Liver (tissue), 9 donors: ENCODE results near the gene LDHA. TPM values are rescaled to one million over a fixed set of nuclear protein-coding genes. Genes with fewer than 3 reads are reported as not detected.

ENCODE experiments used
- DNase-seq: peaks from one replicate; pipeline ENCODE4 v3.0.0-alpha.2; 2017; ENCODE audit warnings: low spot score
- H3K27ac ChIP-seq, 2 donors: one replicate each; pipeline ENCODE4 v1.7.0; 2013; ENCODE audit warnings: inconsistent platforms in 2 of 2, low read length in 2 of 2, control low read depth in 1 of 2, low read depth in 1 of 2, mild to moderate bottlenecking in 1 of 2
- H3K27me3 ChIP-seq, 4 donors: one replicate each; pipeline versions ENCODE4 v1.6.1 to v1.7.0; 2013; ENCODE audit warnings: low read length in 3 of 4, inconsistent platforms in 1 of 4, mild to moderate bottlenecking in 1 of 4, moderate library complexity in 1 of 4; ENCODE audit not compliant: control insufficient read depth in 4 of 4, insufficient read depth in 4 of 4
- H3K36me3 ChIP-seq, 4 donors: one replicate each; pipeline versions ENCODE4 v1.6.1 to v1.7.0; 2013; ENCODE audit warnings: low read length in 3 of 4, mild to moderate bottlenecking in 3 of 4, low read depth in 1 of 4, moderate library complexity in 1 of 4; ENCODE audit not compliant: control insufficient read depth in 4 of 4, insufficient read depth in 3 of 4
- H3K4me1 ChIP-seq, 4 donors: one replicate each; pipeline versions ENCODE4 v1.6.1 to v1.7.0; 2013; ENCODE audit warnings: low read length in 3 of 4, mild to moderate bottlenecking in 3 of 4, moderate library complexity in 1 of 4; ENCODE audit not compliant: control insufficient read depth in 4 of 4, insufficient read depth in 4 of 4
- H3K4me3 ChIP-seq, 3 donors: one replicate each; pipeline versions ENCODE4 v1.6.1 to v1.7.0; 2013; ENCODE audit warnings: low read length in 3 of 3, control low read depth in 1 of 3, low read depth in 1 of 3, mild to moderate bottlenecking in 1 of 3
- H3K9ac ChIP-seq, 2 donors: one replicate each; pipeline ENCODE4 v1.7.0; 2013; ENCODE audit warnings: low read length in 2 of 2, mild to moderate bottlenecking in 2 of 2, moderate library complexity in 2 of 2, control low read depth in 1 of 2, low read depth in 1 of 2
- H3K9me3 ChIP-seq, 4 donors: one replicate each; pipeline versions ENCODE4 v1.6.1 to v1.7.0; 2013; ENCODE audit warnings: low read length in 3 of 4; ENCODE audit not compliant: control insufficient read depth in 4 of 4
- ATF3 ChIP-seq: IDR thresholded peaks from 2 replicates; pipeline ENCODE4 v1.6.1; 2016; ENCODE audit warnings: antibody characterized with exemption
- CTCF ChIP-seq: fragments of 150-350 bp; IDR thresholded peaks from 2 replicates; pipeline ENCODE4 v1.5.1; 2017; ENCODE audit warnings: improper control_type of control experiment, low read depth, low read length; ENCODE audit not compliant: missing input control
- EGR1 ChIP-seq, 2 donors: IDR thresholded peaks; 2 replicates each; pipeline ENCODE4 v1.6.1; 2016 to 2018; ENCODE audit warnings: antibody characterized with exemption in 2 of 2, low read depth in 2 of 2
- FOXA1 ChIP-seq: IDR thresholded peaks from 2 replicates; pipeline ENCODE4 v1.6.1; 2016; ENCODE audit warnings: antibody characterized with exemption
- FOXA2 ChIP-seq: IDR thresholded peaks from 2 replicates; pipeline ENCODE4 v1.6.1; 2016; ENCODE audit warnings: antibody characterized with exemption
- GABPA ChIP-seq, 2 donors: IDR thresholded peaks in 1 of 2; conservative IDR thresholded peaks in 1 of 2; 2 replicates each; pipeline ENCODE4 v1.6.1; 2016; ENCODE audit warnings: antibody characterized with exemption in 2 of 2, mild to moderate bottlenecking in 1 of 2, moderate library complexity in 1 of 2
- HNF4A ChIP-seq, 2 donors: conservative IDR thresholded peaks; 2 replicates each; pipeline ENCODE4 v1.6.1; 2016; ENCODE audit warnings: antibody characterized with exemption in 2 of 2, mild to moderate bottlenecking in 2 of 2
- HNF4G ChIP-seq: IDR thresholded peaks from 2 replicates; pipeline ENCODE4 v1.6.1; 2016; ENCODE audit warnings: antibody characterized with exemption
- JUND ChIP-seq, 2 donors: IDR thresholded peaks; 2 replicates each; pipeline ENCODE4 v1.6.1; 2016; ENCODE audit warnings: antibody characterized with exemption in 2 of 2
- NR2F2 ChIP-seq: IDR thresholded peaks from 2 replicates; pipeline ENCODE4 v1.6.1; 2016; ENCODE audit warnings: antibody characterized with exemption
- RAD21 ChIP-seq, 2 donors: IDR thresholded peaks; 2 replicates each; pipeline ENCODE4 v1.6.1; 2016; ENCODE audit warnings: antibody characterized with exemption in 2 of 2, mild to moderate bottlenecking in 2 of 2
- REST ChIP-seq: IDR thresholded peaks from 2 replicates; pipeline ENCODE4 v1.6.1; 2016; ENCODE audit warnings: antibody characterized with exemption, mild to moderate bottlenecking
- RXRA ChIP-seq, 2 donors: IDR thresholded peaks; 2 replicates each; pipeline ENCODE4 v1.6.1; 2017 to 2018; ENCODE audit warnings: antibody characterized with exemption in 2 of 2, mild to moderate bottlenecking in 1 of 2
- SP1 ChIP-seq: IDR thresholded peaks from 2 replicates; pipeline ENCODE4 v1.6.1; 2018; ENCODE audit warnings: antibody characterized with exemption, mild to moderate bottlenecking
- TAF1 ChIP-seq: conservative IDR thresholded peaks from 2 replicates; pipeline ENCODE4 v1.6.1; 2016; ENCODE audit warnings: antibody characterized with exemption, mild to moderate bottlenecking
- YY1 ChIP-seq: IDR thresholded peaks from 2 replicates; pipeline ENCODE4 v1.6.1; 2016; ENCODE audit warnings: antibody characterized with exemption, mild to moderate bottlenecking
- ZBTB33 ChIP-seq: IDR thresholded peaks from 2 replicates; pipeline ENCODE4 v1.6.1; 2016; ENCODE audit warnings: antibody characterized with exemption
- WGBS: extraction: QIAGEN DNeasy Blood & Tissue Kit; methylation state at CpG from one replicate; pipeline ENCODE4 v1.1.7; 2013; 5-methylcytosine and 5-hydroxymethylcytosine counted together
- polyA plus RNA-seq, 2 donors: library from polyadenylated mRNA; stranded (reverse) in 1 of 2; unstranded in 1 of 2; fragments of 200-250 nt in 1 of 2; fragments of >200 nt in 1 of 2; fragmentation: Nextera tagmentation in 1 of 2; extraction: Ambion mirVana in 1 of 2; gene quantifications; one replicate each; pipeline versions ENCODE4 v1.2.1 to v1.2.3, GENCODE V29; 2013 to 2015
- total RNA-seq, 2 donors: library from RNA; depleted of rRNA; stranded (reverse); fragments of >200 nt; gene quantifications; one replicate each; pipeline ENCODE4 v1.2.3, GENCODE V29; 2014
- TF ChIP-seq, protein P1 (sequence below): IDR thresholded peaks from 2 replicates; pipeline ENCODE4 v1.6.1; 2016; ENCODE audit warnings: antibody characterized with exemption
- donor health status: healthy.
- donor health status: healthy.
- donor health status: healthy.
- donor health status: healthy.
- donor health status: healthy.

LDHA gene
- total RNA-seq (100 to 1,000 TPM; 215 to 799 TPM), polyA plus RNA-seq (100 to 1,000 TPM; 491 to 911 TPM)

- Histone ChIP-seq H3K4me1 (peaks cover 0 to 13% (median 5%) of the 10 kb centered on the region in 4 donors), H3K27me3 (no peaks in the 10 kb centered on the region), H3K36me3 (peaks cover 4 to 27% (median 24%) of the 10 kb centered on the region in 4 donors), H3K9me3 (no peaks in the 10 kb centered on the region), H3K27ac (peak within 1 kb of the TSS; percentile 100), H3K4me3 (peak within 1 kb of the TSS; percentile 66 to 95 (median 86)), H3K9ac (peak within 1 kb of the TSS; percentile 91 to 97)
- TF ChIP-seq YY1, result no peak
- no peak for TF ChIP-seq HNF4G
- no peak for TF ChIP-seq FOXA2
- peak; percentile 4 to 52 for TF ChIP-seq RXRA (IDR thresholded peaks at IDR 0.05)
- peak; percentile 96 for TF ChIP-seq TAF1
- TF ChIP-seq JUND (IDR thresholded peaks at IDR 0.05), result peak; percentile 81 to 87
- TF ChIP-seq RAD21 (IDR thresholded peaks at IDR 0.05), result peak; percentile 24 to 26
- peak; percentile 92 for TF ChIP-seq REST
- TF ChIP-seq, protein P1, sequence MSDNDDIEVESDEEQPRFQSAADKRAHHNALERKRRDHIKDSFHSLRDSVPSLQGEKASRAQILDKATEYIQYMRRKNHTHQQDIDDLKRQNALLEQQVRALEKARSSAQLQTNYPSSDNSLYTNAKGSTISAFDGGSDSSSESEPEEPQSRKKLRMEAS, result peak; percentile 97
- peak; percentile 49 to 69 for TF ChIP-seq EGR1 (IDR thresholded peaks at IDR 0.05; ENCODE audit: low read depth in 2 of 2)
- peak; percentile 73 for TF ChIP-seq SP1
- TF ChIP-seq HNF4A (conservative IDR thresholded peaks at IDR 0.05), result peak; percentile 1 to 5
- peak in 1 of 2 donors; percentile 57 for TF ChIP-seq GABPA (IDR thresholded peaks at IDR 0.05 in 1 of 2, conservative IDR thresholded peaks at IDR 0.05 in 1 of 2)
- TF ChIP-seq CTCF, result no peak
- TF ChIP-seq ATF3, result peak; percentile 30
- peak; percentile 90 for DNase-seq
- WGBS, result under 1% methylated on average over 60 of the region's 60 CpGs
These were observed at the start of gene LDHA for GRCh38 chr11:18394275-18394927. Gene LDHA, plus strand, starts transcription at chr11:18394563. Its CDS starts 2,280 bp downstream, at chr11:18396843.

- H3K4me1 ChIP-seq, result no peaks in the 10 kb centered on the region
- WGBS, result 93% methylated on average over 5 of the region's 5 CpGs
- H3K36me3 ChIP-seq, result peaks cover 9 to 56% (median 26%) of the 10 kb centered on the region in 4 donors
- H3K27me3 ChIP-seq, result no peaks in the 10 kb centered on the region
- no peak overlapping the region for H3K9ac ChIP-seq
- H3K4me3 ChIP-seq, result no peak overlapping the region
- no peak overlapping the region for H3K27ac ChIP-seq
- DNase-seq, result no peak
- TF ChIP-seq HNF4G (no peak), EGR1 (IDR thresholded peaks at IDR 0.05; ENCODE audit: low read depth in 2 of 2) (no peak), TAF1 (no peak), FOXA1 (no peak), GABPA (IDR thresholded peaks at IDR 0.05 in 1 of 2, conservative IDR thresholded peaks at IDR 0.05 in 1 of 2) (no peak), RXRA (IDR thresholded peaks at IDR 0.05) (no peak), YY1 (no peak), NR2F2 (no peak), FOXA2 (no peak), SP1 (no peak), CTCF (no peak), JUND (IDR thresholded peaks at IDR 0.05) (no peak), ZBTB33 (no peak), RAD21 (IDR thresholded peaks at IDR 0.05) (no peak)
- TF ChIP-seq, protein P1, result no peak
- no peaks in the 10 kb centered on the region for H3K9me3 ChIP-seq
These were observed 46.8 kb upstream of the LDHA start for GRCh38 chr11:18347471-18348125.
